AG04450 (cell line): ENCODE results near the gene SENP3. TPM values are rescaled to one million over a fixed set of nuclear protein-coding genes. Genes with fewer than 3 reads are reported as not detected.

Source experiments
- CTCF ChIA-PET: fragments of 300-600, 350-600 bp; formaldehyde crosslinking; extraction: SDS; loops from one replicate; lab custom pipeline; 2022; ENCODE audit warnings: antibody characterized with exemption, inconsistent platforms; lab: Charles Lee
- POLR2A ChIA-PET: fragments of 350-600 bp; formaldehyde crosslinking; extraction: SDS; loops from one replicate; lab custom pipeline; 2021; ENCODE audit warnings: antibody characterized with exemption, inconsistent platforms; lab: Yijun Ruan, JAX
- DNase-seq: peaks from one replicate; pipeline ENCODE4 v3.0.0-alpha.2; 2011; ENCODE audit warnings: low read depth, low spot score
- H3K27ac ChIP-seq: one replicate; pipeline ENCODE4 v1.5.1; 2012; ENCODE audit warnings: low read depth, low read length, control low read depth
- H3K27me3 ChIP-seq: one replicate; pipeline ENCODE4 v1.6.0; 2012; ENCODE audit warnings: low read length; ENCODE audit not compliant: control insufficient read depth, insufficient read depth
- H3K4me3 ChIP-seq: 2 replicates; pipeline ENCODE4 v1.5.1; 2011; ENCODE audit warnings: mild to moderate bottlenecking, low read depth, low read length, control low read depth
- H3K9me3 ChIP-seq: 2 replicates; pipeline ENCODE4 v1.5.1; 2012; ENCODE audit warnings: low read length; ENCODE audit not compliant: control insufficient read depth, insufficient read depth
- polyA plus RNA-seq: library from polyadenylated mRNA; depleted of rRNA; stranded (reverse); fragments of >200 nt; gene quantifications from 2 replicates; pipeline ENCODE4 v1.2.3, GENCODE V29; 2011
- TF ChIP-seq, protein P1 (sequence below): IDR thresholded peaks from 2 replicates; pipeline ENCODE4 v1.5.1; 2011; ENCODE audit warnings: low read depth, low read length, control low read depth, inconsistent platforms

Gene SENP3
- polyA plus RNA-seq, 1 experiment: 67.6 TPM

DNA sequence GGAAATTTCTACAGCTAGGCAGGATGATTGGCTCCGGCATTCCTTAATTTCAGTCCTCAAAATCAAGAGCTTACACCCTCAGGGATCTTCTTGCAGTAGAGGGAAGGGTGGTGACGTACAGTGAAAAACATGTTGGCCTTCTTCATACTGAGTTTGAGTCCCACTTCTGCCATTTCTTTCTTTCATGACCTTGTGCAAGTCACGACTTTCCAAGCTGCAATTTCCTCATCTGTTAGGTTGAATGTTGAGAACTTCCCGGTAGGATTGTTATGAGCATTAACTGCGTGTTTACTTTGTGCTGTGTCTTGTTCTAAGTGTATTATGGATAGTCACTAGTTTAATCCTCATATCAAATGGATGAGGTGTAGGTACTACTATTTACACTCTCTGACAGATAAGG is 7.9 kb downstream of the SENP3 start:
- no peak for DNase-seq
- ChIA-PET CTCF (interaction anchor here (1.6 to 3.4 kb wide), 2 partner anchors 8 to 55 kb away, joined by 4 to 24 read pairs; partner anchors contain the start of gene SENP3), POLR2A (interaction anchor here (1.3 kb wide), 1 partner anchor 10 kb away, joined by 3 read pairs; the partner anchor contains the start of gene CD68)
- H3K9me3 ChIP-seq: peaks cover 7% of the 10 kb centered on the region; the same call in 1 of the 2 replicates
- TF ChIP-seq, protein P1, sequence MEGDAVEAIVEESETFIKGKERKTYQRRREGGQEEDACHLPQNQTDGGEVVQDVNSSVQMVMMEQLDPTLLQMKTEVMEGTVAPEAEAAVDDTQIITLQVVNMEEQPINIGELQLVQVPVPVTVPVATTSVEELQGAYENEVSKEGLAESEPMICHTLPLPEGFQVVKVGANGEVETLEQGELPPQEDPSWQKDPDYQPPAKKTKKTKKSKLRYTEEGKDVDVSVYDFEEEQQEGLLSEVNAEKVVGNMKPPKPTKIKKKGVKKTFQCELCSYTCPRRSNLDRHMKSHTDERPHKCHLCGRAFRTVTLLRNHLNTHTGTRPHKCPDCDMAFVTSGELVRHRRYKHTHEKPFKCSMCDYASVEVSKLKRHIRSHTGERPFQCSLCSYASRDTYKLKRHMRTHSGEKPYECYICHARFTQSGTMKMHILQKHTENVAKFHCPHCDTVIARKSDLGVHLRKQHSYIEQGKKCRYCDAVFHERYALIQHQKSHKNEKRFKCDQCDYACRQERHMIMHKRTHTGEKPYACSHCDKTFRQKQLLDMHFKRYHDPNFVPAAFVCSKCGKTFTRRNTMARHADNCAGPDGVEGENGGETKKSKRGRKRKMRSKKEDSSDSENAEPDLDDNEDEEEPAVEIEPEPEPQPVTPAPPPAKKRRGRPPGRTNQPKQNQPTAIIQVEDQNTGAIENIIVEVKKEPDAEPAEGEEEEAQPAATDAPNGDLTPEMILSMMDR: no peak
- no peaks in the 10 kb centered on the region for H3K27me3 ChIP-seq
- no peak overlapping the region for H3K27ac ChIP-seq
- no peak overlapping the region for H3K4me3 ChIP-seq

- CTCF ChIA-PET: interaction anchor here (1.6 to 3.4 kb wide), 2 partner anchors 9 to 56 kb away, joined by 4 to 24 read pairs; partner anchors contain the start of gene SENP3
- POLR2A ChIA-PET: interaction anchor here (1.3 kb wide), 1 partner anchor 9 kb away, joined by 3 read pairs; the partner anchor contains the start of gene CD68
Measured at GRCh38 chr17:7570351-7570750, 8.6 kb downstream of the SENP3 start.

DNA sequence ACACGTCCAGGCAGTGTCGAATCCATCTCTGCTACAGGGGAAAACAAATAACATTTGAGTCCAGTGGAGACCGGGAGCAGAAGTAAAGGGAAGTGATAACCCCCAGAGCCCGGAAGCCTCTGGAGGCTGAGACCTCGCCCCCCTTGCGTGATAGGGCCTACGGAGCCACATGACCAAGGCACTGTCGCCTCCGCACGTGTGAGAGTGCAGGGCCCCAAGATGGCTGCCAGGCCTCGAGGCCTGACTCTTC is 10.5 kb downstream of the SENP3 start:
- Histone ChIP-seq H3K27me3 (no peaks in the 10 kb centered on the region), H3K4me3 (peak overlapping the region; percentile 72), H3K9me3 (peaks cover 7% of the 10 kb centered on the region; the same call in 1 of the 2 replicates), H3K27ac (peak overlapping the region; percentile 85)
- TF ChIP-seq, protein P1: no peak
- no peak for DNase-seq
- ChIA-PET CTCF (interaction anchor here (1.2 to 3.4 kb wide), 2 partner anchors 11 to 17 kb away, joined by 4 to 24 read pairs; partner anchors contain the start of gene SENP3), POLR2A (interaction anchor here (0.5 to 4.8 kb wide), 3 partner anchors 12 to 99 kb away, joined by 6 to 44 read pairs (median 7); partner anchors contain the start of gene MPDU1)

More at GRCh38 chr17:7570351-7570750, 8.6 kb downstream of the SENP3 start:
- H3K27ac ChIP-seq: no peak overlapping the region
- H3K27me3 ChIP-seq: no peaks in the 10 kb centered on the region
- peaks cover 7% of the 10 kb centered on the region; the same call in 1 of the 2 replicates for H3K9me3 ChIP-seq
- DNase-seq: no peak
- TF ChIP-seq, protein P1: no peak
- no peak overlapping the region for H3K4me3 ChIP-seq

GRCh38 chr17:7572588-7573323 is 11.0 kb downstream of the SENP3 start:
- TF ChIP-seq, protein P1: peak; percentile 6; the same call in 1 of the 2 replicates

More at GRCh38 chr17:7572588-7573323, 11.0 kb downstream of the SENP3 start:
- peaks cover 7% of the 10 kb centered on the region; the same call in 1 of the 2 replicates for H3K9me3 ChIP-seq
- ChIA-PET POLR2A (interaction anchor here (0.5 to 4.8 kb wide), 13 partner anchors 11 to 276 kb away, joined by 3 to 44 read pairs (median 6); partner anchors contain the start of genes MPDU1, POLR2A, SAT2 and SENP3), CTCF (interaction anchor here (0.9 to 3.4 kb wide), 2 partner anchors 11 to 43 kb away, joined by 3 to 24 read pairs; partner anchors contain the start of gene SENP3)
- H3K4me3 ChIP-seq: peak overlapping the region; percentile 98
- peak overlapping the region; percentile 96 for H3K27ac ChIP-seq
- no peaks in the 10 kb centered on the region for H3K27me3 ChIP-seq
- peak; percentile 98 for DNase-seq
